ENCODE data around the gene TSFM.
A peak's percentile ranks its signal among the peaks of the same experiment; 100 is the strongest.

Gene TSFM

DNA sequence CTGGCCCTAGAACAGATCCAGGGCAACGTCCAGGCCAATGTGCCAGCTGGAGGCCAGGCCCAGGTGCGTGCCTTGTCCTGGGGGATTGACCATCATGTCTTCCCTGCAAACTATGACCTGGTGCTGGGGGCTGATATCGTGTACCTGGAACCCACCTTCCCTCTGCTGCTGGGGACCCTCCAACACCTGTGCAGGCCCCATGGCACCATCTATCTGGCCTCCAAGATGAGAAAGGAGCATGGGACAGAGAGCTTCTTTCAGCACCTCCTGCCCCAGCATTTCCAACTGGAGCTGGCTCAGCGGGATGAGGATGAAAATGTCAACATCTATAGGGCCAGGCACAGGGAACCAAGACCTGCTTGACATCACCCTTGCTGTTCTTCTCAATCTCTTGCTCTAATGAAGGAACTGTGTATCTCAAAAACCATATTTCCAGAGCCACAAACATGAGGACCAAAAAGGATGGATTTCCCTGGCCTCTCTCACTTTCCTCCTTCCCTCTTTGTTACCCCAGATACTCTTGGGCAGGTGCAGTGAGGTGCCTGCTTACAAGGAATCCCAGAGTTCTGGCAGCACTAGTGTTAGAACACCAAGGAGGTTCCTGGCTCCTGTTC, 2.2 kb upstream of the TSFM start:
- ATAC-seq (no peak), DNase-seq (no peak)

DNA sequence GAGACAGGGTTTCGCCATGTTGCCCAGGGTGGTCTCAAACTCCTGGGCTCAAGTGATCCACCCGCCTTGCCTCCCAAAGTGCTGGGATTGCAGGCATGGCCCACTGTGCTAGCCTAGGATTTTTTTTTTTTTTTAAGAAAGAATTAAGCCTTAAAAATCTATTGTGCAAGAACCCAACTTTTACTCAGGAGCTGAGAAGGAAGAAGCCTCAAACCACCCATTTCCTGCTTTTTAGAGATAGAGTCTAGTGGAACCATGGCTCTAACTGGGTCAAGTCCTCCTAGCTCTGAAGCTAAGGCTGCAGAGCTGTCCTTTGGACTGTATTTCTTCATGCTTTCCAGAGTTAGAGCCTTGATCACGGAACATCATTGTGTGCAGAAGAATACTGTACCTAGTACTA, 1.3 kb upstream of the TSFM start:
- ATAC-seq = no peak

DNA sequence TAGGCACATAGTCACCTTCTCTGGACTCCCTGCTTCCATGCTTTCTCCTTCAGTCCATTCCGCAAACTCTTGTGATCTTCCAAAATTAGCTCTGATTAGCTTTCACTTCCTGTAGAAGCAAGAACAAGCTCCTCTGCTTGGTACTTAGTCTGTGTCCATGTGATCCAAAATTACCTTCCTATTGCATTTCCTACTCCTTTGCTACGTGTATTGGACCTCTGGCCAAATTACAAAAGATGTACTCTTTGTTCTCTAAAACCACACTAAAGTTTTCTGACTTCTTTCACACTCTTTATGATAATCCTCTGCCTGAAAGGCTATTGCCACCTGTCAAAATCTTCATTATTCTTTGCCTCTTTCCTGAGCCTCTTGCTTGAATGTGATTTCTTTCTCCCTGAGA, 786 bp upstream of the TSFM start:
- ATAC-seq = no peak

More for the DNA sequence above, 1.3 kb upstream of the TSFM start:
- no peak for DNase-seq

DNA sequence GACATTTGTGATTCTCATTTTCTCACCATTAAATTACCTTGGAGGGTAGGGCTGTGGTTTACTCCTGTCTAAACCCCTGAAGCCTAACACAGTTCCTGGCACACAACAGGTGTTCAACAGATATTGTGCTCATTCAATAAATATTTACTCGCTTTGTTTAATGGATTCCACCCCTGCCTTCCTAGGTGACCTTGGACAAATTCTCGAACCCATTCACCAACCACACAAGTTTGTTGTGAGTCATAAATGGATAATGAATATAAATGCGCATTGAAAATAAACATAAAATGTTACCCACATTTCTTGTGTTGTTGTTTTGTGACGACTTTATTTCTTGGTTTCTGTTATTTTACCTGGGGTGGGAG, 362 bp upstream of the TSFM start:
- ATAC-seq = no peak

More for the DNA sequence above, 786 bp upstream of the TSFM start:
- no peak for DNase-seq

DNA sequence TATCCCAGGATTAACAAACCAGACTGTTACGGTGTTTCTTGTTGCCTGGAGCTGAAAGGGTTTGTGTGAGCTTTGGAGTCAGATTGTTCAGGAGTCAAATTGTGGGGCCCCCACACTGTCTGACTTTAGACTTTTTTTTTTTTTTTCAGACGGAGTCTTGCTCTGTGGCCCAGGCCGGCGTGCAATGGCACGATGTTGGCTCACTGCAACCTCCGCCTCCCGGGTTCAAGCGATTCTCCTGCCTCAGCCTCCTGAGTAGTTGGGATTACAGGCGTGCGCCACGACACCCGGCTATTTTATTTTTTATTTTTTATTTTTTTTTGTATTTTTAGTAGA, 847 bp downstream of the TSFM start:
- ATAC-seq = no peak
- no peak for DNase-seq

More for the DNA sequence above, 362 bp upstream of the TSFM start:
- no peak for DNase-seq

DNA sequence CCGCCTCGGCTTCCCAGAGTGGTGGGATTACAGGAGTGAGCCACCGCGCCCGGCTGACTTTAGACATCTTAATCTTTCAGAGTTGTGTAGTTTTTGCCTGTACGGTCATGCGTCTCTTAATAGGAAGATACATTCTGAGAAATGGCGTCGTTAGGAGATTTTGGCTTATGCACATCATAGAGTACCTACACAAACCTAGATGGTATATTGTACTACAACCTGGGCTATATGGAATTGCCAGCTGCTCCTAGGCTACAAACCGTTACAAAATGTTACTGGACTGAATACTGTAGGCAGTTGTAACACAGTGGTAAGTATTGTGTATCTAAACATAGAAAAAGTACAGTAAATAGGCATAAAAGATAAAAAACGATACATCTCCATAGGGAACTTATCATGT, 1.3 kb downstream of the TSFM start:
- ATAC-seq (no peak), DNase-seq (no peak)

DNA sequence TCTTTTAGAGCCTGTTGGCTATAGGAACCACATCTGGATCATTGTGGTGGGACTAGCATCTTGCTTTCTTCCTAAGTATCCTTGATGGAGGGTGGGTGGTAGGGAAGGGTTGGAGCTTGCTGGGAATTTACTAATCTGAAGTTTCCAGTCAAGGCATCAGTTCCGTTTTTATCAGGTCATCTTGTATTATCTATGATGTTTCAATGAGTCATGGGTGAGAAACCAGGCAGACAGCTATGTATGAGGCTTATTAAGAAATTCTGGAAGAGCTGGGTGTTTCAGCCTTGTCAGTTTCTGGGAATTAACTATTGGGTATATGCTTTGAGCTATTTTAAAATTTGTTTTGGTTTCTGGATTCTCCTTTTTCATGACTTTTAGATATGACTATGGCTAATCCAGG, 11.3 kb downstream of the TSFM start:
- DNase-seq = no peak
- ATAC-seq = no peak

DNA sequence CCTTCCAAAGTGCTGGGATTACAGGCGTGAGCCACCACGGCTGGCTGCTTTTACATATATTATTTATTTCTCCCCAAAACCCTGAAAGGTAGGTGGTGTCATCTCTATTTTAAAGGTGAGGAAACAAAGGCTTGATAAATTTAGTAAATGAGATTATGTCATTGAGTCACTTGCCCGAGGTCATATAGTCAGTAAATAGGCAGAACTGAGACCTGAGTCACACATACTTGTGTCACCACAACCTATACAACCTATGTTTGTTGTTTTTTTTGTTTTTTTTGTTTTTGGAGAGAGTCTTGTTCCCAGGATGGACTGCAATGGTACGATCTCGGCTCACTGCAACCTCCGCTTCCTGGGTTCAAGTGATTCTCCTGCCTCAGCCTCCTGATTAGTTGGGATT, 12.8 kb downstream of the TSFM start:
- DNase-seq = no peak
- ATAC-seq = no peak

DNA sequence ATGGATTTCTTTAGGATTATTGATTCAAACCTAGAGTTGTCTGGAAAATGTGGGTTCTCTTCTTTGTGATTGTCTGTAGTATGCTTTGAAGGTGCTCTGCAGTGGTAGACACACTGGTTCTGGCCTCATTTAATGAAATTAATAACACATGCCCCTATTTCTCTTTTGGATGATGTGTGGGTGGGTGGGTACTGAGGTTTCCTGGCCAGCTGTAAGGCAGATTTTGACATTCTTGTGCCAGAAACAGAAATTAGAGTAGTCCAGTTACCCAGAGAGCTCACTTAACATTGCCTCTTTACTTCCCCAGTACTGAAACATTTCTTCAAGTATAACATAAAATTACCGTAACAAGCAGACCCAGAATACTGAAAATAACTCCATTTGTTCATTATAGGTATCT, 14.4 kb downstream of the TSFM start:
- no peak for ATAC-seq
- DNase-seq = no peak

DNA sequence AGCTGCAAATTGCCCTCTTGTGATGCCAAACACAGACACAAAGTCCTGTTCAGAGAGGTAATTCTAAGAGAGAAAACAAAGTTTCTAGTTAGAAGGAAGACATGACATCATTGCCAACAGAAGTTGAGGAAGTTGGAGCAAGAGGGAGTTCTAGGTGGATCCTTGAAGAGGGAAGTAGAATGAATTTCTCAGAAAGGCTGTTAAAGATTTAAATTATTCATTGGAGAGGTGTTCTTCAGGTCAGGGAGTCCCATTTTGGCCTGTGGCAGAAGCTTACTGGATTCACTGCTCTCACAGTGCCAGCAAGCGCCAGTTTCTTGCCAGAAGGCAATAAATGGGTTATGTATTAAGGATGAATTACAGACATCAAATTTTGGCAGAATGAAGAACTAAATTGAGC, 15.3 kb downstream of the TSFM start:
- no peak for ATAC-seq
- no peak for DNase-seq

DNA sequence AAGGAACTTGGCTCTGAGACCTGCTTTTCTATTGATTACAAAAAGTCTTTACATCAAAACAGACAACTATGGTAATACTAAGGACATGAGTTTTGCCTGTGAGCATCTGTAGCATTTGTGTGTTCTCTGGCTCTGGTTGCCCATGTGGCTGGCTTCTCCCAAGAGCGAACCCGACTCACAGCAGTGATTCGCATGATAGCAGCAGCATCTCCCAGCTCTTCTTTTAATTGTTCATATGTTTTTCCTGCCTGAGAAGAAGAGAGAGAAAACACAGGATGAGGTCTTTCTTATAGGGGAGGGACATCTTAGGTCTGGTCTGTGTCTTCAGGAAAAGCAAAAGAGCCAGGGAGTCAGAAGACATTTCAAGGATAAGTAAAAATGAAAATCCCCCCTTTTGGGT, 18.4 kb downstream of the TSFM start:
- DNase-seq = no peak
- ATAC-seq = no peak

DNA sequence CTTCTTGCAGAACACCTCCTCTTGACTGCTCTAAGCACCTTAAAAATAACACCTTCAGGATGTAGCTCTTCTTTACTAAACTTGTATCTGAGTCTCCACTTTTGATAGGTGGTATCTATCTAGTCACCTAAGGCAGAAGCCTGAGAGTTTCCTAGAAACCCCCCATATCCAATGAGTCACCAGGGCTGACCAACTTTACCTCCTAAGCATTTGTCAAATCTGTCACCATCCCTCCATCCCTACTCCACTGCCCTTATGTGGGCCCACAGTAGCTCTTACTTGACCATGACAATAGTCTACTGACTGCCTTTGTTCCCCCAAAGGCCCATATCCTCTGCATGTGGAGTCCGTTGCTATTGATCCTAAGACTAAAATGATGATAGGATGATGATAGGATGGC, 20.0 kb downstream of the TSFM start:
- ATAC-seq (no peak), DNase-seq (no peak)

DNA sequence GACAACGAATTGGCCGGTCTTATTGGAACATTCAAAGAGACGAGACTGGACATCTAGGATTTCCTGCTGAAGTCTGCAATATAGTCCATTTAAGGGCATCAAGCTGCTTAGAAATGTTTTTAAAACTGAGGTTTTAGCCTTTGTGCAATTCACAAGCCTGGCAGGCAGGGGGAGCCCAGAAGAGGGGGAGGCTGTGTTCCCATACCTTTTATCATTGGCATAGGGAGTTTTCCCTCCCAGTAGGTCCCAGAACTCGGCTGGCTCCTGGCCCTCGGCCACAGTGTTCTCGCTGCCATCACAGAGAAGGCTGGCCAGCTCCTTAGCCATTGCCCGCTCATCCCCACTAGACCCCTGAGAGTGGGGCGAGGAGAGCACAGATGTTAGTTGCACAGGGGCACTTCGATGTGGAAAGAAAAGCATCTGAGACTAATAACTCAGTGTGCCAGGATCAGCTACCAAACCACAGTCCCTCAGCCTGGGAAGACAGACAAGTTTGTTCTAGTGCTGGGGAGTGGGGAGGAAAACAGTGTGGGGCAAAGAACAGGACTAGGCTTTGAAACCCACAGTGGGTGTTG, 20.8 kb downstream of the TSFM start:
- ATAC-seq = no peak
- DNase-seq = peak; percentile 34

DNA sequence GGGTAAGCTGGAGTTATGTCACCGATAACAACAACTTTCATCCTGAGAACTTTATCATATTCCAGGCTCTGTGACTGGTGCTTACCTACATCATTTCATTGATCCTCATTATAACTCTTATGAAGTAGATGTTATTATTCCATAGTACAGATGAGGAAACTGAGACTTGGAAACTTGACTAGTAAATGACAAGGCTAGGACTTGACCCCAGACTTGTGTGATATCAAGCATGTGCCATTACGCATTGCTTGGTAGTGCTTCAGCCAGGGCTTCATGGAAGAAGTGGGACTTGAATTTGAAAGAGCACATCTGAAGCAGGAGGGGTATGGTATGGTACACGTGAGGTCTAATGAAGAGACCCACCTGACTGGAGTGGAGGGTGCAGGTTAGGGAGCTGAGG, 24.1 kb downstream of the TSFM start:
- ATAC-seq = no peak
- DNase-seq = no peak

DNA sequence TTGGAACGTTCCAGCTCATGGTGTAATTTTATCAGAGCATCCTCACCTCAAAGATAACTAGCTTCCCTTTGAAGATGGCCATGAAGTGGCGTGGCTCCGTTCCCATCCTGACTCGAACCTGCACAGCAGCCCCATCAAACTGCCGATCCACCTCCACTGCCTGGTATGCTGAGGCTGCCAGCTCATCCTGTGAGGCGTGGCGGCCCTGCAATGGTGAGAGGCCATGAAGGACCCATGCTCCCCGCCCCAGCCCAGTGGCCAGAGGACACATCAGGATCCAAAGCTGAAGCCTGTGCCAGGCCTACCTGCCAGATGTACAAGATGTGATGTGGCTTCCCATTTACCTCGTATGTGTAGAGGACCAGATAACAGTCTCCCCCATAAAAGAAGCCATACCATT, 24.7 kb downstream of the TSFM start:
- no peak for ATAC-seq
- no peak for DNase-seq

DNA sequence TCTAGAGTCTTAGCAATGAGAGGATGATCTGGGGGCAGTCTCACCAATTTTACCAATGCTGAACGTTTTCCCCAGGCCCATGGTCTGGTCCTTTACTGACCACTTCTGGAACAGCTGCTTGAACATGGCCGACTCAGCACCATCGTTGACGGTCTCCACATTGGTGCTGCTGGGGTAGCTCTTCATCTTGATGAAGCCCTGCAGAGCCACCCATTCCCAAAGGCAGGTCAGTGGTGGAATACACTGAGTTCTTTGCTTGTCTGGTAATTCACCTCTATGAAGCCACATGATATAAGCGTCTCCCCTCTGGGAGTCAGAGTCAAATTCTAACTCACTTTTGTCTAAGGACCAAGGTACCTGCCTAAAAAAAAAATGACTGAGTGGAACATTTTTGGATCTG, 25.8 kb downstream of the TSFM start:
- DNase-seq (no peak), ATAC-seq (no peak)

DNA sequence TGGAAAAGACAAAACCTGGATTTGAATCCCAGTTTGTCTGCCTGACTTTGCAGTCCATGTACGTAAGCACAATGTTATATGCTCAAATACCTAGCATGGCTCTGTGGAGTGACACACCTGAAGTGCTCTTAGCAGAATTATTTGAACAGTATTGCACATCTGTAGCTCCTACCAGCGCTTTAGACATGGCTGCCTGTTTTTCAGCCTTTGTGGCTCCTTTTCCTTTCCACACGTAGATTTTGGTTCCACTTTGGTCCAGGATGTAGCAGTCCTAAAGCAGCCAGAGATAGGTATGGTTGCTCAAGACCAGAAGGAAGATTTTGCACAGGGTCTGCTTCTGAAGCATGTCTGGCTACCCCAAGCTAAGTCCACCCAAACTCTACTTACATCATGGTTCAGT, 26.8 kb downstream of the TSFM start:
- no peak for DNase-seq
- no peak for ATAC-seq

DNA sequence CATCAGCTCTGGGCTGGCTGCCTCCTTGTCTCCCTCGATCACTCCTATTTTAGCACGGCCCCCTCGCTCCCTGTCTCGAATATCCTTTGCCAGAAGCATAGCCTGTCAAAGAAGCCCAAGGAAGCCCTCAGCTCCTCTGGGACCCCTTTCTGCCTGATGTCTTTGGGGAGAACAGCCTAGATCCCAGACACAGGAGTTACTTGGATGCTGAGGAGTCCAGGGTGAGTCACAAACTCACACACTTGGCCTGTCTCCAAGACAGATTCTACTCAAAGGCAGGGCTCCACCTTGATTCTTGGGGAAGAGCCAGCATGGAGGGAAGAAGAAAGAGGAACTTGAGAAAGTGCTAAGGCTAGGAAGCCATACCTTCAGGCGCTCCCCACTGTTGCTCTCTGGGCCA, 27.9 kb downstream of the TSFM start:
- DNase-seq = no peak
- no peak for ATAC-seq

DNA sequence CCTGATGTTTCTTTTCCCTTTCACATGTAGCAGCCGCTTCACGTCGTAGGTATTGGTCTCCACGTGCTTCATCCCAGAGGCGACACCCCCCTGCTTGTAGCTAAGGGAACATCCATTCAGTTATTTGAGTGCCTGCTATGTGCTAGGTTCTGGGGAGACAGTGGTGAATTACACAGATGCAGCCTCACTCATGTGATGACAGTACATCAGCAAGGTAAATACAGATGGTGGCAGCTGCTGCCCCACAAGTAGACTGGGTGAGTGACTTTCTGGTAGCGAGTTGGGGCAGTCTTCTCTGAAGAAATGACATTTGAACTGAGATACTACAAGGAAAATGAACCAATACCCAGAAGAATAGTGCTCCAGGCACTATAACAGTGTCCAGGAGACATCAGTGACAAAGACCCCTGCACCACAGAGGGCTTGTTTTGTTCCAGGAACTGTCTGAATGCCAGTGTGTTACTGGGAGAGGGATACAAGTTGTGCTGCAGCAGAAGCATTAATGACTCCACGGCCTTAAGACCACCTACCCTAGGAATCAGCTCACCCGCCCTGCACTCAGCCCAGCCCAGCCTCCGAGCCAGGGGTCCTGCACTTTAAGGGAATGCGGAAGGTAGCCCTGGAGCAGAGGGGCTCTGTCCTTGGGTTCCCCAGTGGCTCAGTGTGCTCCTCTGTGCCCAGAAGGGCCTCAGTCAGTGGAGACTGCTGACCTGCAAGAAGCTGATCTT, 28.6 kb downstream of the TSFM start:
- ATAC-seq = no peak

DNA sequence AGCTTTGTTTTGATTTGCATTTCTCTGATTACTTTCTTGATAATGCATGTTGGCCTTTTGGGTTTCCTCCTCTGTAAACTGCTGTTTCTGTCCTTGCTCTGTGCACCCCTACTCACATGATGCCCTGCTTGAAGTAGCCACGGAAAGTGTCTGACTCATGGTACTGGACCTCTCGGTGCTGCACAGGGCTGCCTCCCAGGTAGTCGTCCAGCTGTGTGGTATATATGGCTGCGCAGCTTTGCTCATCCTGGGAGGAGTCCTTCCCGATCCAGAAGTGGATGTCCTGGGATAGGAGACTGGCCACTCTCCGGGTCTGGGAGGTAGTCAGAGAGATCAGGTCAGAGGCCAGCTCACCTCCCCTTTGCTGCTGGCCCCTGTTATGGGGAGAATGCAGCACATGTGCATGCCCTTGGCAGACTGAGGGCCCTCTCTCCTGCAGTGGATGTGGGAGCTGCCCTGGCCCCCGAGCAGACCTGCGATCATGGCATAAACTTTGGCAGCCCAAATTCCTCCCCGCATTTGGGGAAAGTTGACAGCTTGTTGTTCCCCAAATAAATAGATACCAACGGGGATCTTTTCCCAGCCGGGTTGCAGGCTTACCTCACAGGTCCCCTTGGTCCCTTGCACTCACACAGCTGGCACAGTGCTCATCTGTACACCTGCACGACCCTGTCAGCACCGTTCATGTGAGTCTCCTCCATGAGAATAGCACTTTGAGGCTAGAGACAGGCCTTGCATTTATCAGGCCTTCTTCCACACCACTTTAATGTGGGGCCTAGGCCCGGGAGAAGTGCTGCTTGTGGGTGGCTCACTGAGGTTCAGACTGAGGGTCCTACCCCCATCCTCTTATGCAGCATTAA, 30.8 kb downstream of the TSFM start:
- no peak for DNase-seq
- ATAC-seq = no peak

More for the DNA sequence above, 28.6 kb downstream of the TSFM start:
- DNase-seq = no peak

DNA sequence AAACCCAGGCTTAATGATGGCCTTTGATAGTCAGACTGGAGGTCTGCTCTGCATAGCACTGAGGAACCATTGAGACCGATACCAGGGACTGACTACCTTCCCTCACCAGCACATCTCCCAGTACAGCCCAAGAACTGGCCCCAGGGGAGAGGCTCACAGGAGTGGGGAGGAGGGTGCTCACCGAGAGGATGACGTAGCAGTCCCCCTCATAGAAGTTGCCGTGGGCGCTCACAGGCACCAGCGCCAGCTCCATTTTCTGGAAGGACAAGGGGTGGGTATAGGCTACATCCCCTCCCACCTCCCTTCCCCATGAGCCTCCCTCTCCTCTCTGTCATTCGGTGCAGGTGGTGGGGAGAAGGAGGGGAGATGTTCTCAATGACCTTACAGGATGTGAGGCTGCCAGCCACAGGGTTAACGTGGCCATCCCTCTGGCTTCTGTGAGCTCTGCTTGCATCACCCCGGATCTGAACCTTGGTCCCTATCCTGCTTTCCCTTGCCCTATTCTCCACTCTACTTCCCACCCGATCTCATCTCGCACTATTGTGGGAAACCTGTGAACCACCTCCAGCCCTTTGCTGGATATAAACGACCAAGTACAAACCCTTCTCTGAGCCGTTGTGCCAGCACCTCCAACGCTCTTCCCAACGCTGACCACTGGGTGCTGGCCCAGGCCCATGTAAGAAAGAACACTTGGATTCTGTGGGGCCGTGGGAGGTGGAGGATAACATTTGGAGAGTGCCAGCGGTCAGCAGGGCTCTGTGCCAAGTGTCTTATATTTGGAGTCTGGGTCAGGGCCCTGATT, 31.6 kb downstream of the TSFM start:
- DNase-seq = no peak
- ATAC-seq = no peak

All from stimulated activated naive CD8-positive, alpha-beta T cell treated with anti-CD3 and anti-CD28 coated beads, Interleukin-15, Interleukin-2, amounts not matched to agents 100 U/mL and 50 U/mL, for 24 hours (primary cell).